Esophagus (tissue), 2 donors: ENCODE data around the gene FSIP1. TPM values are rescaled to one million over a fixed set of nuclear protein-coding genes. Genes with fewer than 3 reads are reported as not detected.

Experiments used
- H3K27ac ChIP-seq, 2 donors: one replicate each; pipeline ENCODE4 v1.5.1; 2013; ENCODE audit warnings: low read depth in 2 of 2, mild to moderate bottlenecking in 2 of 2, inconsistent platforms in 1 of 2, low read length in 1 of 2, moderate library complexity in 1 of 2
- H3K27me3 ChIP-seq, 2 donors: one replicate each; pipeline ENCODE4 v1.6.1; 2013; ENCODE audit warnings: low read length in 2 of 2, control low read depth in 1 of 2, mild to moderate bottlenecking in 1 of 2; ENCODE audit not compliant: insufficient read depth in 2 of 2, control insufficient read depth in 1 of 2
- H3K36me3 ChIP-seq, 2 donors: one replicate each; pipeline ENCODE4 v1.6.1; 2013; ENCODE audit warnings: low read length in 1 of 2; ENCODE audit not compliant: control insufficient read depth in 2 of 2, insufficient read depth in 2 of 2
- H3K4me1 ChIP-seq, 2 donors: one replicate each; pipeline ENCODE4 v1.6.1; 2013; ENCODE audit warnings: low read length in 1 of 2; ENCODE audit not compliant: control insufficient read depth in 2 of 2, insufficient read depth in 2 of 2
- H3K4me3 ChIP-seq, 2 donors: one replicate each; pipeline ENCODE4 v1.5.1; 2013; ENCODE audit warnings: low read length in 2 of 2, mild to moderate bottlenecking in 2 of 2, low read depth in 1 of 2, moderate library complexity in 1 of 2
- H3K9me3 ChIP-seq, 2 donors: one replicate each; pipeline ENCODE4 v1.6.1; 2013; ENCODE audit warnings: mild to moderate bottlenecking in 2 of 2, low read depth in 1 of 2, low read length in 1 of 2, moderate library complexity in 1 of 2; ENCODE audit not compliant: control insufficient read depth in 2 of 2, insufficient read depth in 1 of 2
- WGBS, 2 donors: extraction: QIAGEN DNeasy Blood & Tissue Kit; methylation state at CpG; one replicate each; pipeline ENCODE4 v1.1.7; 2013; 5-methylcytosine and 5-hydroxymethylcytosine counted together
- polyA plus RNA-seq, 2 donors: library from polyadenylated mRNA; stranded (reverse); fragments of 200-250 nt; gene quantifications; one replicate each; pipeline ENCODE4 v1.2.3, GENCODE V29; 2013
- donor health status: healthy with polysubstance abuse.
- donor health status: Bipolar disorder and iron deficiency.

The FSIP1 gene
- polyA plus RNA-seq, 2 donors = 0.21 to 0.29 TPM

GRCh38 chr15:39646425-39646824 lies 136.2 kb downstream of the FSIP1 start:
- 97 to 98% methylated on average over 5 of the region's 5 CpGs for WGBS, 2 donors
- peaks cover 0 to 6% of the 10 kb centered on the region in 2 donors for H3K4me1 ChIP-seq
- H3K27ac ChIP-seq = no peak overlapping the region
- H3K9me3 ChIP-seq = no peaks in the 10 kb centered on the region
- no peaks in the 10 kb centered on the region for H3K27me3 ChIP-seq
- no peak overlapping the region for H3K4me3 ChIP-seq
- no peaks in the 10 kb centered on the region for H3K36me3 ChIP-seq

GRCh38 chr15:39645976-39646257 lies 136.7 kb downstream of the FSIP1 start:
- WGBS, 2 donors = 90 to 94% methylated on average over 2 of the region's 2 CpGs
- Histone ChIP-seq H3K27ac (no peak overlapping the region), H3K36me3 (no peaks in the 10 kb centered on the region), H3K9me3 (no peaks in the 10 kb centered on the region), H3K4me1 (peaks cover 0 to 6% of the 10 kb centered on the region in 2 donors), H3K4me3 (no peak overlapping the region), H3K27me3 (no peaks in the 10 kb centered on the region)

GRCh38 chr15:39645138-39645975 lies 137.3 kb downstream of the FSIP1 start:
- H3K27ac ChIP-seq = no peak overlapping the region
- no peak overlapping the region for H3K4me3 ChIP-seq
- 82 to 85% methylated on average over 20 of the region's 20 CpGs for WGBS, 2 donors
- H3K4me1 ChIP-seq = peaks cover 0 to 6% of the 10 kb centered on the region in 2 donors
- no peaks in the 10 kb centered on the region for H3K9me3 ChIP-seq
- no peaks in the 10 kb centered on the region for H3K27me3 ChIP-seq
- H3K36me3 ChIP-seq = no peaks in the 10 kb centered on the region

DNA sequence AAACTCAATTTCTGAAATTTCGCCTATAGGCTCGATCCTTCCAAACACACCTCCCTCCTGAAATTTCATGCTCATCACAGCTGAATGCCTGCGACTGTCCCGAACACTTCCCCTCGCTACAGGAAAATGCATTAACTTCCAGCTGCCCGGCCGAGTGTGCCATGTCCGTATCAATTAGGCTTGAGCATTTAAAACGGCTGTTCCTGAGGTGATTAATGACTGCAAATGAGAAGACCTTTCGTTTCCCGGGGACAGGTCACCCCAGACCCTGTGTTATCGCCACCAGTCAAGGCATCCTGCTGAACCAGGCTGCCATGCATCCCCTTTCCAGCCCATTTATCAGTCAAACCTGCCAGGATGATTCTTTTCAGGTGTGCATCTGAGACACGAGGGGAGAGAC lies 138.5 kb downstream of the FSIP1 start:
- Histone ChIP-seq H3K36me3 (no peaks in the 10 kb centered on the region), H3K27ac (no peak overlapping the region), H3K9me3 (no peaks in the 10 kb centered on the region), H3K27me3 (no peaks in the 10 kb centered on the region), H3K4me3 (no peak overlapping the region), H3K4me1 (peaks cover 0 to 6% of the 10 kb centered on the region in 2 donors)
- 80 to 89% methylated on average over 13 of the region's 13 CpGs for WGBS, 2 donors

DNA sequence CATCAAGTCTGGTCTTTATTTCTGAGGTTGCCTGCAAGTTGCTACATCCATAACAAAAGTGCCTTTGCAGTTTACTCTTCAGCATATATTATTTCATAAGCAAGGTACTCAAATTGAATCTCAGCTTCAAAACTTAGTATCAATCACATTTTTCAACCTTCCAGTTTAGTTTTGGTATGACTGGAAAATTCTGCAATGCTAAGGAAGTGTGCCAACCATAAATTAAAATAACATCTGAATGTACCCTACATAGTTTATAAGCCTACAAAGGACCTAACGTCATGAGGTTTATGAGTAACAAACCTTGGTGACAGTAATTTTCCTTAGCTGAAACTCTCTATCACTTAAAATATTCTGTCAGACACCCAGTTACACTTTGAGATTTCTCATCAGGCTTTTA lies 138.9 kb downstream of the FSIP1 start:
- H3K27me3 ChIP-seq = no peaks in the 10 kb centered on the region
- no peak overlapping the region for H3K27ac ChIP-seq
- peaks cover 0 to 6% of the 10 kb centered on the region in 2 donors for H3K4me1 ChIP-seq
- no peaks in the 10 kb centered on the region for H3K9me3 ChIP-seq
- WGBS, 2 donors = 76 to 81% methylated on average over 1 of the region's 1 CpG
- H3K36me3 ChIP-seq = no peaks in the 10 kb centered on the region
- no peak overlapping the region for H3K4me3 ChIP-seq

GRCh38 chr15:39642011-39642640 lies 140.5 kb downstream of the FSIP1 start:
- no peak overlapping the region for H3K4me3 ChIP-seq
- H3K36me3 ChIP-seq = no peaks in the 10 kb centered on the region
- no peaks in the 10 kb centered on the region for H3K27me3 ChIP-seq
- 24 to 31% methylated on average over 5 of the region's 5 CpGs for WGBS, 2 donors
- H3K9me3 ChIP-seq = no peaks in the 10 kb centered on the region
- H3K27ac ChIP-seq = peak overlapping the region in 1 of 2 donors; percentile 4
- peaks cover 0 to 6% of the 10 kb centered on the region in 2 donors for H3K4me1 ChIP-seq

DNA sequence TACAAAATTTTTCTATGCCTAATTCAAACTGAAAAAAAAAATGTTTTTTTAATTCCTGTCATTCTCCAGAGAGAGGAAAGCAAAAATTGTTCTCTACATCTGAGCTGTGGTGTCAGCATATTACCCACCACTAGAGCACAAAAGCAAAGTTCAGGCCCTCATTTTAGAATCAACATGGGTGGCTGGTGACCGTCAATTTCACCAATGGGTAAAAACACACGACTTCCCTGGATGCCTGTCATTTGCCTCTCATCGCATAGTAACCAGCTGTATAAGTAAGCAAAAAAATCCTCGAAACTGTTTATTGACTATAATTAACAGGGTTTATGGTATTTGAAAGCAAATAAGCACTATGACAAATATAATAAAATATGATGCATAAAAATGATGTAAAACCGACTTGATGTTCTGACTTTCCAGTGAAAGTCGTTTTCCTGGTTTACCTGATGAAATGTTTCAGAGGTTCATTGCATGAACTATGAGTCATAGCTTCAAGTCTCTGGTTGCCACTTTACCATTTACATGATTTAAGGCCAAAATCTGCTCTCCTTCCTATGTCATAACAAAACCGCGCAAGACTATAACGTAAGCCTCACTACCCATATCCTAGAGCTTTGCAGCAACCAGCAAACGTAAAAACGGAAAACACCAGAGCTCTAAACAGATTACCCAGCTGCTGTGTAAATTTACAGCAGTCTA lies 141.3 kb downstream of the FSIP1 start:
- Histone ChIP-seq H3K36me3 (no peaks in the 10 kb centered on the region), H3K27ac (peak overlapping the region; percentile 47 to 51), H3K4me3 (no peak overlapping the region), H3K9me3 (no peaks in the 10 kb centered on the region), H3K27me3 (no peaks in the 10 kb centered on the region), H3K4me1 (peaks cover 0 to 6% of the 10 kb centered on the region in 2 donors)
- 48 to 58% methylated on average over 11 of the region's 11 CpGs for WGBS, 2 donors

- no peak overlapping the region for H3K27ac ChIP-seq
- no peaks in the 10 kb centered on the region for H3K36me3 ChIP-seq
- peaks cover 0 to 6% of the 10 kb centered on the region in 2 donors for H3K4me1 ChIP-seq
- H3K4me3 ChIP-seq = no peak overlapping the region
- WGBS, 2 donors = 63 to 76% methylated on average over 3 of the region's 3 CpGs
- H3K9me3 ChIP-seq = no peaks in the 10 kb centered on the region
- no peaks in the 10 kb centered on the region for H3K27me3 ChIP-seq
Measured at GRCh38 chr15:39640665-39641064, 142.0 kb downstream of the FSIP1 start.

- no peak overlapping the region for H3K4me3 ChIP-seq
- no peaks in the 10 kb centered on the region for H3K9me3 ChIP-seq
- no peaks in the 10 kb centered on the region for H3K27me3 ChIP-seq
- WGBS, 2 donors = 90 to 97% methylated on average over 1 of the region's 1 CpG
- no peaks in the 10 kb centered on the region for H3K36me3 ChIP-seq
- H3K27ac ChIP-seq = no peak overlapping the region
- H3K4me1 ChIP-seq = no peaks in the 10 kb centered on the region
Measured at GRCh38 chr15:39639037-39639436, 143.6 kb downstream of the FSIP1 start.
